Umbilical cord (tissue), 2 donors: ENCODE measurements around the gene PFDN1. TPM values are rescaled to one million over a fixed set of nuclear protein-coding genes. Genes with fewer than 3 reads are reported as not detected.
A peak's percentile ranks its signal among the peaks of the same experiment; 100 is the strongest.
"Not testable (repeated sequence)": the region's sequence is repeated elsewhere in the genome, so short reads cannot be mapped to it uniquely, and the experiment has no call there.

ENCODE experiments used
- DNase-seq: peaks from one replicate; pipeline ENCODE4 v3.0.0-alpha.2; 2015; ENCODE audit warnings: low spot score
- total RNA-seq: library from RNA; depleted of rRNA; stranded (reverse); fragments of >200 nt; gene quantifications from one replicate; pipeline ENCODE4 v1.2.3, GENCODE V29; 2014; ENCODE audit warnings: low replicate concordance; ENCODE audit not compliant: insufficient read depth

The PFDN1 gene
- total RNA-seq = 62.8 TPM

- DNase-seq = peak; percentile 99
These were observed at the start of gene PFDN1 for GRCh38 chr5:140302786-140303639. PFDN1 (minus strand) TSS chr5:140303101; CDS start chr5:140303073, 28 bp downstream.

GRCh38 chr5:140351609-140352334 is 48.9 kb upstream of the PFDN1 start:
- DNase-seq = peak; percentile 87

GRCh38 chr5:140349244-140349643 is 46.3 kb upstream of the PFDN1 start:
- DNase-seq = no peak

- DNase-seq = no peak
These were observed 45.2 kb upstream of the PFDN1 start for GRCh38 chr5:140348104-140348503.

GRCh38 chr5:140347360-140347759 is 44.5 kb upstream of the PFDN1 start:
- DNase-seq = no peak

- DNase-seq = peak; percentile 78
These were observed 43.7 kb upstream of the PFDN1 start, which contains the start of gene HBEGF for GRCh38 chr5:140346348-140347221. HBEGF (minus strand) TSS chr5:140346603; CDS start chr5:140346328, 275 bp downstream.

DNA sequence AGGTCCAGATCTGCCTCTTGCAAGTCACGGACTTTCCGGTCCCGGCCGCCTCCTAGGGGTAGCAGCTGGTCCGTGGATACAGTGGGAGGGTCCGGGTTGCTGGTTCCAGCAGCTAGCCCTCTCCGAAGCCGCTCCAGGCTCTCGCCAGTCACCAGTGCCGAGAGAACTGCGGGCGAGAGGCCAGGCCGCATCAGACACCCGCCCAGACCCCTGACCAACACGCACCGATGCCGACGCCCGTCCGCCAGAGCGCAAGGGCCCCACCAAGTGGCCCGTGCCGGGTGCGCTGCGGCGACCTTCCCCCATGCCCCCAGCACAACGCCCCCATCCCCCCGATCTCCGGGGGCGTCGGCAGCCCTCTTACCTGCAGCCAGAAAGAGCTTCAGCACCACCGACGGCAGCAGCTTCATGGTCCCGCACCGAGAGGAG is 43.0 kb upstream of the PFDN1 start:
- peak; percentile 42 for DNase-seq

- DNase-seq = no peak
These were observed 42.0 kb upstream of the PFDN1 start for GRCh38 chr5:140344683-140345423.

DNA sequence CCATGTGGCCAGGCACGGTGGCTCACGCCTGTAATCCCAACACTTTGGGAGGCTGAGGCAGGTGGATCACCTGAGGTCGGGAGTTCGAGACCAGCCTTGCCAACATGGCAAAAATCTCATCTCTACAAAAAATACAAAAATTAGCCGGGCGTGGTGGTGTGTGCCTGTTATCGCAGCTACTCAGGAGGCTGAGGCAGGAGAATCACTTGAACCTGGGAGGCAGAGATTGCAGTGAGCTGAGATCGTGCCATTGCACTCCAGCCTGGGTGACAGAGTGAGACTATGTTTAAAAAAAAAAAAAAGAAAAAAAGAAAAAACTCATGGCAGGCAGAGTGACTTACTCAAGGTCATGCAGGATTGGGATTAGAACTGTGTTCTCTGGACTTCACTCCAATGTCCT is 40.9 kb upstream of the PFDN1 start:
- not testable (repeated sequence) for DNase-seq

DNA sequence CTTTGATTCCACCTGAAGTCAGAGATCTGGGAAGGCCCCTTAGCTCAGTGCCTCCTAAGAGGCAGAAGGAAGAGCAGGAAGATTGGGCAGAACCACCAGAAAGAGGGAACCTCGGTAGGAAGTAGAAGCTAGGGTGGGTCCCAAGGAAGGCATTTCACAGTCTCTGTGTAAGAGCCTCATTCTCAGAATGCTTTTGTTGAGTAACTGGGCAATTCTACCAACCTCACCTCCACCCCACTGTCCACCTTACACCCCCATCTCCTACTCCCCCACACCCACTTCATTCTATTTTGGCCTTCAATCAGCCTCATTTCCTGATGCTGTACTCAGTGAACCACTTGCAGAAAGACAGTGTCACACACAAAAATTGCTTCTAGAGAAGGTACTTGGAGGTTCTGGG is 40.0 kb upstream of the PFDN1 start:
- DNase-seq = no peak

DNA sequence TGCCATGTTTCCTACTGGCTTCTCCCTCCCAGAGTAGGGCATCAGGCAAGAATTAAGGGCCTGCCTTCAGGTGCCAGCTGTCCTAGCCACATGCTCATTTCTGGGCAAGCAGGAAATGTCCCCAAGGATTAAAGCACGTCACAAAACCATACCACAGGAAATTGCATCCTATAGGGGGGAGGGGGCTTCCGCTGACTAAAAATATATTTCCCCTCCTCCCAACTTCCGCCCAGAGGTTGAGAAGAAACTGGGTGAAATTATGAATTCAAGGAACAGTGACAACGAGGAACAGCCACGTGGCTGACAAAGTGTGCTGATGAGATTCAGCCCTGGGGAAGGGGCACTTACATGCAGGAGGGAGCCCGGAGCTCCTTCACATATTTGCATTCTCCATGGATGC is 39.4 kb upstream of the PFDN1 start:
- DNase-seq = peak; percentile 15

DNA sequence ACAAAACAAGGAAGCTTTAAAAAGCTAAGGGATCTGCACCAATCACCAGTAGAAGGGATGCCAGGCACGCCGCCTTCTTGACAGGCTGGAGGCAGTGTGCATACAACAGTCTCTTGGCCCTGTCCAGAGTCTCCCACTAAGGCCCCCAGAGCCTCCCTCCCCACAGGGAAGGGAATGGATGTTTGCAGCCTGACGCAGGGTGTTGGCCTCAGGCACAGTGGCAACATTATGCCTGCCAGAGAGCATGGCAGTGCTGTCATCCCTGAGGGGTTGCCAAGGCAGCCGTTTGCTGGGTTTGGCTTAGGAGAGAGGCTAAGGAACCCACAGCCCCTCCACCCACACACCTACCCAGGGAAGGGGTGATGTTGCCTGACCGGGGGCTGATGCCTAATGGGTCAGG is 38.7 kb upstream of the PFDN1 start:
- no peak for DNase-seq

DNA sequence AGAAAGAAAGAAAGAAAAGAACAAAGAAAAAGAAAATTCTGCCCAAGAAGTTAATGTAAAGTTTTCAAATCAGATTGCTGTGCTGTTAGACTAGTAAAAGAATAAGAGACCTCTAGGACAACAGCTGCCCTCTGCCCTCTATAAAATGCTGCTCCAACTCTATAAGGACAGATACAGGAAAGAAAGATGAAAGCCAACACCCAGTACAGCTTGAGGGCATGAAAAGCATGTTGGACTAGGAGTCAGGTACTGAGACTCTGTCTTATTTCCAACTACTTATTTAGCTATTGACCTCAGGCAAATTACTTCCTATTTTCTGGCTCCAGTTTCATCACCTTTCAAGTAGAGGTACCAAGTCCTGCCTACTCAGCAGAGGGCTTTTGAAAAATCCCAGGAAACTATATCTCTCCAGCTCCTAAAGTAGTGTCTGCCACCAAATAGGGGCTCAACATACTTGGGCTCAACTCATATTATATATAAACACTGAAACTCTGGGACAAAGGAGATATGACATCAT is 37.8 kb upstream of the PFDN1 start:
- no peak for DNase-seq

- DNase-seq = no peak
These were observed 36.7 kb upstream of the PFDN1 start for GRCh38 chr5:140339636-140340035.

- no peak for DNase-seq
These were observed 36.0 kb upstream of the PFDN1 start for GRCh38 chr5:140338908-140339307.

- no peak for DNase-seq
These were observed 35.4 kb upstream of the PFDN1 start for GRCh38 chr5:140338336-140338735.

DNA sequence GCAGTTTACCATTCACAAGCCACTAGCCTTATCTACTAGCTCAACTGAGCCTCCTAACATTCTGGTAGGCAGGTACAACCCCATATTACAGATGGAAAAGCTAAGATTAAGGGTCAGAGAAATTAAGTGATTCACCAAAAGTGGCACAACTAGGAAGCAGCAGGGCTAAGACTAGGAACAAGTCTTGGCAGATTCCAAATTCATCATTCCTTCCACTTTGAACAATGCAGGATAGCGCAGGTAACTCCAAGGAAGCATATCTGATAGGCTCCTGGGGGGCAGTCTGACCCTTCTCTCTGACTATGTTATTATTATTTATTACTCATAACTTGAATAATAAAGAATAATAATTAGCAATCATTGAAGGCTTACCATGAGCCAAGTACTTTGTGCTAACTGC is 35.0 kb upstream of the PFDN1 start:
- DNase-seq = no peak

- DNase-seq = peak; percentile 64
These were observed 33.5 kb upstream of the PFDN1 start for GRCh38 chr5:140336388-140336787.

- DNase-seq = no peak
These were observed 28.7 kb upstream of the PFDN1 start for GRCh38 chr5:140331638-140332037.

GRCh38 chr5:140329739-140330481 is 27.0 kb upstream of the PFDN1 start:
- no peak for DNase-seq
